SU-DHL-6 (cell line): ENCODE data around the gene DBNDD1.

ENCODE experiments used
- CTCF ChIP-seq: fragments of 200-600 bp; sonication (generic); IDR thresholded peaks from one replicate; pipeline ENCODE4 v1.5.1; 2017; ENCODE audit warnings: antibody characterized with exemption, mild to moderate bottlenecking, low read length, moderate library complexity; ENCODE audit not compliant: insufficient read depth, poor library complexity, severe bottlenecking
- EZH2phosphoT487 ChIP-seq: fragments of 200-600 bp; sonication (generic), shearing (Covaris generic); conservative IDR thresholded peaks from 2 replicates; pipeline ENCODE4 v1.6.1; 2018; ENCODE audit warnings: mild to moderate bottlenecking, antibody characterized with exemption, low read length, moderate library complexity, mixed read lengths

GRCh38 chr16:90011508-90011819 is 7.8 kb downstream of the DBNDD1 start:
- TF ChIP-seq CTCF: no peak
- TF ChIP-seq EZH2phosphoT487: no peak
